ENCODE data around the gene ALG1. TPM values are rescaled to one million over a fixed set of nuclear protein-coding genes. Genes with fewer than 3 reads are reported as not detected.
"Not testable (repeated sequence)": the region's sequence is repeated elsewhere in the genome, so short reads cannot be mapped to it uniquely, and the experiment has no call there.

The ALG1 gene
- polyA plus RNA-seq, 1 of the 3 experiments (the other 2 are of a cell fraction): 27.0 TPM

DNA sequence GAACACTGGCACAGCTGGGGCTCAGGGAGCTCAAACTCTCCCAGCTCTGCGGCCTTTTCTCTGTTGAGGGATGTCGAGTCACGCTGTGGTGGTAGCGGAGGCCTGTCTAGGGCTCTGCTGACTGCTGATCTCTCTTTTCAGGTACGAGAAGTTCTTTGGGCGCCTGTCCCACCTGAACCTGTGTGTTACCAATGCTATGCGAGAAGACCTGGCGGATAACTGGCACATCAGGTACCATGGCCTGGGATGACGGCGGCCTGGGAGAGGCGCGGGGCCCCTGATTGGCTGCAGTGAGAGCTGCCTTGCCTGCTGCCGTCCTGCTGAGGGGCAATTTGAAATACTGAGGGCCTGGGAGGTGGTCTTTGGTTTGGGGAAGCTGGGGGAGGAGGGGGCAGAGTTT lies 5.7 kb downstream of the ALG1 start:
- TF ChIP-seq GATA2 (CRISPR knock-in tag; IDR thresholded peaks at IDR 0.05) (no peak), TAF1 (IDR thresholded peaks at IDR 0.05; ENCODE audit: borderline replicate concordance, low read depth, low read length) (no peak), NRF1 (IDR thresholded peaks at IDR 0.05; ENCODE audit: low read depth, low read length) (no peak), FOSL2 (IDR thresholded peaks at IDR 0.05; ENCODE audit: borderline replicate concordance, low read depth) (no peak), MEF2A (IDR thresholded peaks at IDR 0.05; ENCODE audit: borderline replicate concordance, low read depth) (no peak), GABPA (IDR thresholded peaks at IDR 0.05; ENCODE audit: low read depth) (no peak), RXRA (IDR thresholded peaks at IDR 0.05; ENCODE audit: borderline replicate concordance, low read depth) (no peak)
- TF ChIP-seq, protein P1, sequence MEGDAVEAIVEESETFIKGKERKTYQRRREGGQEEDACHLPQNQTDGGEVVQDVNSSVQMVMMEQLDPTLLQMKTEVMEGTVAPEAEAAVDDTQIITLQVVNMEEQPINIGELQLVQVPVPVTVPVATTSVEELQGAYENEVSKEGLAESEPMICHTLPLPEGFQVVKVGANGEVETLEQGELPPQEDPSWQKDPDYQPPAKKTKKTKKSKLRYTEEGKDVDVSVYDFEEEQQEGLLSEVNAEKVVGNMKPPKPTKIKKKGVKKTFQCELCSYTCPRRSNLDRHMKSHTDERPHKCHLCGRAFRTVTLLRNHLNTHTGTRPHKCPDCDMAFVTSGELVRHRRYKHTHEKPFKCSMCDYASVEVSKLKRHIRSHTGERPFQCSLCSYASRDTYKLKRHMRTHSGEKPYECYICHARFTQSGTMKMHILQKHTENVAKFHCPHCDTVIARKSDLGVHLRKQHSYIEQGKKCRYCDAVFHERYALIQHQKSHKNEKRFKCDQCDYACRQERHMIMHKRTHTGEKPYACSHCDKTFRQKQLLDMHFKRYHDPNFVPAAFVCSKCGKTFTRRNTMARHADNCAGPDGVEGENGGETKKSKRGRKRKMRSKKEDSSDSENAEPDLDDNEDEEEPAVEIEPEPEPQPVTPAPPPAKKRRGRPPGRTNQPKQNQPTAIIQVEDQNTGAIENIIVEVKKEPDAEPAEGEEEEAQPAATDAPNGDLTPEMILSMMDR (IDR thresholded peaks at IDR 0.05): no peak
- Histone ChIP-seq H3K9ac (no peak overlapping the region), H4K20me1 (ENCODE audit: insufficient read depth) (no peaks in the 10 kb centered on the region), H3K4me2 (no peak overlapping the region), H2AFZ (ENCODE audit: low read depth) (no peak overlapping the region), H3F3A (replicated peaks; ENCODE audit: insufficient read depth) (no peaks in the 10 kb centered on the region), H3K27me3 (ENCODE audit: insufficient read depth) (no peaks in the 10 kb centered on the region), H3K36me3 (replicated peaks in 1 of 2; ENCODE audit: control insufficient read depth in 1 of 2, insufficient read depth in 2 of 2, low read length in 1 of 2) (peaks cover 0 to 14% of the 10 kb centered on the region in 2 experiments), H3K4me1 (ENCODE audit: control insufficient read depth in 1 of 2, insufficient read depth in 2 of 2, low read depth in 1 of 2, low read length in 1 of 2) (peaks cover 4% of the 10 kb centered on the region in 2 experiments; a peak in 1 of 4 replicates), H3K27ac (ENCODE audit: low read depth in 2 of 2, low read length in 1 of 2) (no peak overlapping the region), H3K9me2 (no peaks in the 10 kb centered on the region), H3K79me2 (ENCODE audit: insufficient read depth) (peaks cover 23% of the 10 kb centered on the region; the same call in 1 of the 2 replicates), H3K4me3 (ENCODE audit: low read depth in 2 of 2, low read length in 1 of 2) (no peak overlapping the region), H3K9me3 (no peaks in the 10 kb centered on the region)
- no peak for DNase-seq
- ChIA-PET CTCF (no interaction called here), POLR2A (no interaction called here)
- 91% methylated on average over 8 of the region's 13 CpGs for WGBS (ENCODE audit: low lambda C conversion rate)

- H3K4me1 ChIP-seq (ENCODE audit: control insufficient read depth in 1 of 2, insufficient read depth in 2 of 2, low read depth in 1 of 2, low read length in 1 of 2): no peaks in the 10 kb centered on the region
- no peak overlapping the region for H3K4me2 ChIP-seq
- H3K9me3 ChIP-seq: no peaks in the 10 kb centered on the region
- H3K9ac ChIP-seq: no peak overlapping the region
- H3K36me3 ChIP-seq (replicated peaks in 1 of 2; ENCODE audit: control insufficient read depth in 1 of 2, insufficient read depth in 2 of 2, low read length in 1 of 2): peaks cover 0 to 17% of the 10 kb centered on the region in 2 experiments
- no peaks in the 10 kb centered on the region for H4K20me1 ChIP-seq (ENCODE audit: insufficient read depth)
- H3K4me3 ChIP-seq (ENCODE audit: low read depth in 2 of 2, low read length in 1 of 2): no peak overlapping the region
- no peaks in the 10 kb centered on the region for H3K27me3 ChIP-seq (ENCODE audit: insufficient read depth)
- DNase-seq: no peak
- H3K9me2 ChIP-seq: no peaks in the 10 kb centered on the region
- ChIA-PET CTCF (no interaction called here), POLR2A (no interaction called here)
- peaks cover 11% of the 10 kb centered on the region; the same call in 1 of the 2 replicates for H3K79me2 ChIP-seq (ENCODE audit: insufficient read depth)
- no peak overlapping the region for H2AFZ ChIP-seq (ENCODE audit: low read depth)
- H3K27ac ChIP-seq (ENCODE audit: low read depth in 2 of 2, low read length in 1 of 2): no peak overlapping the region
- H3F3A ChIP-seq (replicated peaks; ENCODE audit: insufficient read depth): no peaks in the 10 kb centered on the region
- 72% methylated on average over 3 of the region's 17 CpGs for WGBS (ENCODE audit: low lambda C conversion rate)
- TF ChIP-seq FOSL2 (IDR thresholded peaks at IDR 0.05; ENCODE audit: borderline replicate concordance, low read depth): no peak
- TF ChIP-seq, protein P2, sequence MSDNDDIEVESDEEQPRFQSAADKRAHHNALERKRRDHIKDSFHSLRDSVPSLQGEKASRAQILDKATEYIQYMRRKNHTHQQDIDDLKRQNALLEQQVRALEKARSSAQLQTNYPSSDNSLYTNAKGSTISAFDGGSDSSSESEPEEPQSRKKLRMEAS (IDR thresholded peaks at IDR 0.05; ENCODE audit: low read depth): no peak
- no peak for TF ChIP-seq MXI1 (IDR thresholded peaks at IDR 0.05; ENCODE audit: low read depth, low read length)
- no peak for TF ChIP-seq POLR2AphosphoS5 (IDR thresholded peaks at IDR 0.05; ENCODE audit: low read depth, low read length)
- TF ChIP-seq IRF3 (IDR thresholded peaks at IDR 0.05; ENCODE audit: low read depth, low read length): no peak
- TF ChIP-seq SIN3A (IDR thresholded peaks at IDR 0.05; ENCODE audit: borderline replicate concordance, low read depth, low read length): no peak
- TF ChIP-seq RFX5 (IDR thresholded peaks at IDR 0.05; ENCODE audit: low read length): no peak
- TF ChIP-seq USF2 (IDR thresholded peaks at IDR 0.05; ENCODE audit: borderline replicate concordance, low read depth, low read length): no peak
Measured at GRCh38 chr16:5078626-5079025, 7.0 kb downstream of the ALG1 start.

- DNase-seq; H3K9ac ChIP-seq; H3K79me2 ChIP-seq (ENCODE audit: insufficient read depth); H3K27me3 ChIP-seq (ENCODE audit: insufficient read depth); POLR2A ChIA-PET; H3K27ac ChIP-seq (ENCODE audit: low read depth in 2 of 2, low read length in 1 of 2); H3F3A ChIP-seq (replicated peaks; ENCODE audit: insufficient read depth); H2AFZ ChIP-seq (ENCODE audit: low read depth); H3K4me1 ChIP-seq (ENCODE audit: control insufficient read depth in 1 of 2, insufficient read depth in 2 of 2, low read depth in 1 of 2, low read length in 1 of 2); H3K9me2 ChIP-seq; H3K4me2 ChIP-seq; H4K20me1 ChIP-seq (ENCODE audit: insufficient read depth); H3K9me3 ChIP-seq; CTCF ChIA-PET; H3K4me3 ChIP-seq (ENCODE audit: low read depth in 2 of 2, low read length in 1 of 2): not testable (repeated sequence)
- peaks cover 4 to 15% of the 10 kb centered on the region in 2 experiments for H3K36me3 ChIP-seq (replicated peaks in 1 of 2; ENCODE audit: control insufficient read depth in 1 of 2, insufficient read depth in 2 of 2, low read length in 1 of 2)
- WGBS (ENCODE audit: low lambda C conversion rate): 96% methylated on average over 5 of the region's 12 CpGs
Measured at GRCh38 chr16:5080461-5080860, 8.8 kb downstream of the ALG1 start.
